Activated CD8-positive, alpha-beta memory T cell treated with anti-CD3 and anti-CD28 coated beads, Interleukin-2, amount 50 U/mL, for 24 hours (primary cell): Measurements from ENCODE around the gene PPOX.
A peak's percentile ranks its signal among the peaks of the same experiment; 100 is the strongest.

Experiments
- DNase-seq: peaks from one replicate; pipeline ENCODE4 v3.0.0-alpha.2; 2020; ENCODE audit errors: extremely low read depth

Gene PPOX

GRCh38 chr1:161165742-161166668 is at the start of gene PPOX:
TSS of gene PPOX (plus strand) at chr1:161166426. CDS start at chr1:161166848, 422 bp downstream.
- DNase-seq, result peak; percentile 89

- peak; percentile 56 for DNase-seq
These were observed 48.3 kb upstream of the PPOX start, which contains the start of the genes NIT1 and PFDN2 for GRCh38 chr1:161117759-161118581. TSS of gene NIT1 (plus strand) at chr1:161118105. CDS start at chr1:161118177, 72 bp downstream. TSS of gene PFDN2 (minus strand) at chr1:161118037. CDS start at chr1:161118026, 11 bp downstream.

DNA sequence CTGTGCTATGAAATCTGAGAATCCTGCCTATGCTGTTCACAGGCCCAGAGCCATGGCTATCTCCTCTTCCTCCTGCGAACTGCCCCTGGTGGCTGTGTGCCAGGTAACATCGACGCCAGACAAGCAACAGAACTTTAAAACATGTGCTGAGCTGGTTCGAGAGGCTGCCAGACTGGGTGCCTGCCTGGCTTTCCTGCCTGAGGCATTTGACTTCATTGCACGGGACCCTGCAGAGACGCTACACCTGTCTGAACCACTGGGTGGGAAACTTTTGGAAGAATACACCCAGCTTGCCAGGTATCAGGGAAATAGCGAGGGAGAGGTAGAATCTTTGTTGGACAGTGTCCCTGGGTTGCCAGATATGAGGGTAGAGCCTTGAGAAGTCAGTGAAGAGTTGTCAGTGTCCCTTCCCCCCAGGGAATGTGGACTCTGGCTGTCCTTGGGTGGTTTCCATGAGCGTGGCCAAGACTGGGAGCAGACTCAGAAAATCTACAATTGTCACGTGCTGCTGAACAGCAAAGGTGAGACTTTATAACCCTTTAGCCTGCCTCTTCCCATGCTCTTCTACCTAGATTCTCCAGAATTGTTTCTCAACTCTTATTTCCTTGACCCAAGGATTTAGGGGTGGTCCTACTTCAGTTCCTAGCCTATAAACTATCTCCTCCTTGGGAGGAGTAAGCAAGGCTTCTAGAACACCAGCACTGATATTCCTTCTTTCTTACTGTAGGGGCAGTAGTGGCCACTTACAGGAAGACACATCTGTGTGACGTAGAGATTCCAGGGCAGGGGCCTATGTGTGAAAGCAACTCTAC is 46.9 kb upstream of the PPOX start:
- peak; percentile 28 for DNase-seq

DNA sequence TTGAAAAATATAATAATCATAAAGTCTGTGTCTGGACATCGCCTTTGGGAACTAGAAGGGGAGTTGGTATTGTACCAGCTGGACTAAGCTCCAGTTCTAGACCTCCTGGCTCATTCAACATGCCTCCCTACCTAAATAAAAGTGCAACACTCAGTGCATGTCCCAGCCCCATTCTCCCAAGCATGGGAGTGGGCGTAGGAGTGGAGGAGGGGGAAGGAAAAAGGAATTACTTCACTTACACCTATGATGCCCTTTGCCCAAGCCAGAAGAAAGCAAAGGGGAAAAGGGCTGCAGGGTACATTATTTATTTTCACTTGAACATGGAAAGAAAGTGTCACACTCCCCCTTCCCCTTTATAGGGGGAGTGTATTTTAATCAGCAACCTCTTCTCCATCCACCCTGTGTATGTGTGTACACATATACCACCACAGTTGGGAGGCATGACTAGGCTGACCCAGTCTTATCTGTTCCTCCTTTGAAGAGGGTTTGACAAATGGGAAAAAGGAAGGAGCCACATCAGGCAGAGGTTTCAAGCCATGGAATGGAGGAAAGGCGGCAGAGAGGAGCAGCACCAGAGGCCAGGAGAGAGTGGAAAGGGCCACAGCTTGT is 45.1 kb upstream of the PPOX start:
- no peak for DNase-seq

DNA sequence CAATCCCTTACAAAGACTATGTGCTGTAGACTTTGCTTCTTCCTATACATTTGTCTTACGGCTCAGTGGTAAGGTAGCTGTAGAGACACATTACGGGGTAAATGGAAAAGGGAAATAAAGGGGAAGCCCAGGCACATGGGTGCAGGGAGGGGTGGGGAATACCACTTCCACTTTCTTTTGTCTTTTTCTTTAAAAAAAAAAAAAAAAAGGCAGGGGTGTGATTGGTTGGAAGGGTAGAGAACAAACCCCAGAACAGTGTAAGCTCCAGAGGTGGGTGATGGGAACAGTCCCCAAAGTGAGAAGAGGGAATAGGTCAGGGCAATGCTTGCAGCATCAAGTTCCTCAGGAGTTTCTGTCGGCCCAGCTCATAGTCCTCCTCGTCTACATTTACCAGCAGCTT is 44.4 kb upstream of the PPOX start:
- DNase-seq, result no peak

- DNase-seq, result no peak
These were observed 43.3 kb upstream of the PPOX start for GRCh38 chr1:161122967-161123366.

- DNase-seq, result no peak
These were observed 38.6 kb upstream of the PPOX start for GRCh38 chr1:161127649-161128048.

DNA sequence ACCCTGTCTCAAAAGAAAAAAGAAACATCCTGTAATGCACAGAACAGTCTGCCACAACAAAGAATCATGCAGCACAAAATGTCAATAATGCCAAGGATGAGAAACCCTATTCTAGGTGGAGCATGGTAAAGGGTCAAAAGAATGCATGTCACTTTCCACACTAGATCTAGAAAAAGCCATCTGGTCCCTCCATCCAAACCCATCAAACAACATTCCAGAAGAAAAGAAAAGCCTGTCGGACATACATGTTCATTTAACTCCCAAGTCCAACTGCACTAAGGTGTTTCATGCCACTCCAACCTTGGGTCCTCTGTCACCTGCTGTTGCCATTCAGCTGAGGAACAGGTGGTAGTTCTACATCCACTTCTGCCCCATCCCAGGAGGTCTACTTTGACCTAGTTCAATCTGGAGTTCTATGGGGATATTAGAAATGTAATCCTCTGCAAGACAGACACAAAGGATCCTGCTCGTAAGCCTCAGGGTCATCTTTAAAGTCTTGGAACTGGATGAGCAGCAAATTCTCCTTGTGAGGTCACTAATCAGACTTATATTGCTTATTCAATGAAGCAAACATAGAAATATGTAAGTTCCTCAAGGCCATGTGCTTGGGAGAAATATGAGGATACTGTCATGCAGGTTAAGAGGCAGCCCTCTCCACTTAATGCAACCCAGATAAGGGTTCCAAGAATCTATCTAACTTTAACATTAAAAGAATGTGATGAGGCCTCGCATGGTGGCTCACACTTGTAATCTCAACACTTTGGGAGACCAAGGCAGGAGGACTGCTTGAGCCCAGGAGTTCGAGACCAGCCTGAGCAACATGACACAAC is 37.4 kb upstream of the PPOX start:
- DNase-seq, result no peak

DNA sequence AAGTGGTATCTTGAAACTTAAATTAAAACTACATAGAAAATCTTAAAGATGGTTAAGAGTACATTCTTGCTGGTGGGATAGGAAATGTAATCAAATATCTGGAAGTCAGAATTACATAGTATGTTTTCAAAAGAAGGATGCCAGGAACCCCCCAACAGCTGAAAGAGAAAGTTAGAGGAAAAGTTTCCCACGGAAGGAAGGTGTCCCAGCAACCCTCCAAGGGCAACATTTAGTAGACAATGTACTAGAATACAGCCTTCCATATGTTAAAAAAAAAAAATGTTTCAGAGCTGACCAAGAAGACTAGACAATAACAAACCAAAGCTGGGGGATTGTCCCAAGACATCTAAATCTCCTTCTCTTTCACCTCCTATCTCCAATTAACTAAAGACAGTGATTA is 36.0 kb upstream of the PPOX start:
- DNase-seq, result no peak

GRCh38 chr1:161131523-161132409 is 34.5 kb upstream of the PPOX start:
- DNase-seq, result no peak

GRCh38 chr1:161132410-161133219 is 33.6 kb upstream of the PPOX start, which contains the start of gene DEDD:
TSS of gene DEDD (minus strand) at chr1:161132667. CDS start at chr1:161124462, 8,205 bp downstream.
- DNase-seq, result peak; percentile 67

GRCh38 chr1:161133220-161133740 is 32.9 kb upstream of the PPOX start:
- no peak for DNase-seq

GRCh38 chr1:161137881-161138280 is 28.3 kb upstream of the PPOX start:
- no peak for DNase-seq

GRCh38 chr1:161138431-161138830 is 27.8 kb upstream of the PPOX start:
- DNase-seq, result no peak

DNA sequence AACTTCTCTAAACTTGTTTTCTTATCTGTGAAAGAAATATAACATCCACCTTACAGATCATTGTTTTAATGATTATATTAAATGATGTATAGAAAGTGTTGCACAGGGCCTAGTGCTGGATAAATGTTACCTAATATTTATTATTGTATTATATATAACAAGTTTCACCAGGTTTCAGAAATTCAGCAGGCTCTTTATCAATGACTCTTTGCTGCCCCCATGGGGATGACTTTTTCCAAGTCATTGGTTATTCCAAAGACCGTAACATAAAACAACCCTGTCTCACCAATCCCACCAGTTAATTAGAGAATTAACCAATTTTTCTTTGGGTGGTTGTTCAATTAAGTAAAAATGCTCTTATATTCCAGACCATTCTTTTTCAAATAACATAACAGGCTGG is 26.5 kb upstream of the PPOX start:
- DNase-seq, result no peak

DNA sequence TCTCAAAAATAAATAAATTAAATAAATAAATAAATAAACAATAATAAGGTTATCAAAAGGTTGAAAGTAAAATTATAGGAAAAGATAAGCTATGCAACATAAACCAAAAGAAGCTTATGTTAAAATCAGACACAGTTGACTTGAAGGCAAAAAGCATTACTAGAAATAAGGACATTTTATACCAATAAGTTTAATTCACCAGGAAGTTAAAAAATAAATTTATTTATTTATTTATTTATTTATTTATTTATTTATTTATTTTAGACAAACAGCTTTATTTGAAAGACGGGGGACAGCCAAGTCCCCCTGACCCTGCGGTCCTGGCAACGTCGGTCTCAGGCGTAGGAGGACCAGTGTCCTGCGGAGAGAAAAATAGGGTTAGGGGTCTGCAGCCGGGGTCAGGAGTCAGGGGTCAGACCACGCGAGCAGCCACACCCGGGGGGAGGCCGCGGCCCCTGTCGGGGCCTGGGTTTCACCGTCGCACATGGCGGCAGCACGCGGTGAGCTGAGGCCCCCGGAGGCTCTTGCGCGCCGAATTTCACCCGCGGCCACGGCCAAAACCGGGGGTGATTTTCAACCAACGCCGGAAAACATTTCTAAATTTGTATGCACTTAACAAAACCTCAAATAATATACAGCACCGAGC is 25.3 kb upstream of the PPOX start:
- DNase-seq, result no peak

- DNase-seq, result no peak
These were observed 20.4 kb upstream of the PPOX start for GRCh38 chr1:161145832-161146231.

GRCh38 chr1:161153176-161153575 is 13.1 kb upstream of the PPOX start:
- DNase-seq, result no peak
